Renal cortical epithelial cell (primary cell): ENCODE measurements around the gene CFAP90. TPM values are rescaled to one million over a fixed set of nuclear protein-coding genes. Genes with fewer than 3 reads are reported as not detected.

Experiments
- total RNA-seq: library from RNA; depleted of rRNA; stranded (reverse); fragments of >200 nt; gene quantifications from 2 replicates; pipeline ENCODE4 v1.2.3, GENCODE V29; 2014

The CFAP90 gene
- total RNA-seq, 1 donor from 2014 or later = 0.55 TPM

Other genes starting within 250 kb of the CFAP90 start
- 14.8 and 19.6 TPM in 2 replicates for gene FASTKD3, start 17.9 kb upstream of the CFAP90 start, total RNA-seq
- 38.7 and 46.7 TPM in 2 replicates for gene MTRR, start 18.0 kb upstream of the CFAP90 start, total RNA-seq